Uterus (tissue), 2 donors: ENCODE results near the gene CC2D1A.

Source experiments
- CTCF ChIP-seq, 4 experiments: fragments of 200-600 bp in 2 of 4; fragments of 450-650 bp in 2 of 4; sonication (generic) in 2 of 4; IDR thresholded peaks; one replicate each; pipeline ENCODE4 v1.5.1; 2016 to 2019; ENCODE audit warnings: antibody characterized with exemption in 4 of 4, mild to moderate bottlenecking in 2 of 4, moderate library complexity in 1 of 4
- POLR2A ChIP-seq, 2 donors: fragments of 450-650 bp; IDR thresholded peaks; one replicate each; pipeline ENCODE4 v1.6.1; 2016; ENCODE audit warnings: antibody characterized with exemption in 2 of 2, mild to moderate bottlenecking in 1 of 2, moderate library complexity in 1 of 2

- TF ChIP-seq POLR2A (IDR thresholded peaks at IDR 0.05) (no peak), CTCF (IDR thresholded peaks at IDR 0.05) (no peak)
These were observed 9.8 kb upstream of the CC2D1A start for GRCh38 chr19:13896227-13896626.
